Left lung (tissue), 10 donors: Measurements from ENCODE around the gene MYMK. TPM values are rescaled to one million over a fixed set of nuclear protein-coding genes. Genes with fewer than 3 reads are reported as not detected.

Source experiments
- ATAC-seq: fragments of 200-7000 bp; cut with Tn5 transposase; one replicate; pipeline ENCODE4 v1.9.1; 2020; ENCODE audit warnings: moderate library complexity
- DNase-seq, 4 donors: peaks; one replicate each; pipeline ENCODE4 v3.0.0-alpha.2; 2013 to 2020
- H3K27ac ChIP-seq, 2 donors: fragments of 200-600 bp; sonication (generic) in 1 of 2; one replicate each; pipeline versions ENCODE4 v1.5.0 to v1.8.0; 2020 to 2021
- H3K27me3 ChIP-seq, 2 donors: fragments of 200-600 bp; sonication (generic) in 1 of 2; one replicate each; pipeline versions ENCODE4 v1.5.0 to v1.8.0; 2020 to 2021
- H3K36me3 ChIP-seq, 2 donors: fragments of 200-600 bp; sonication (generic) in 1 of 2; one replicate each; pipeline versions ENCODE4 v1.5.0 to v1.8.0; 2020 to 2021
- H3K4me1 ChIP-seq, 2 donors: fragments of 200-600 bp; one replicate each; pipeline ENCODE4 v1.8.0; 2021
- H3K4me3 ChIP-seq, 2 donors: fragments of 200-600 bp; sonication (generic) in 1 of 2; one replicate each; pipeline versions ENCODE4 v1.5.0 to v1.8.0; 2020 to 2021; ENCODE audit warnings: mild to moderate bottlenecking in 1 of 2
- H3K9me3 ChIP-seq, 2 donors: fragments of 200-600 bp; sonication (generic) in 1 of 2; one replicate each; pipeline versions ENCODE4 v1.5.0 to v1.8.0; 2020 to 2021
- CTCF ChIP-seq, 2 donors: fragments of 200-600 bp; sonication (generic) in 1 of 2; IDR thresholded peaks; one replicate each; pipeline versions ENCODE4 v1.5.0 to v1.8.0; 2021; ENCODE audit warnings: antibody characterized with exemption in 2 of 2
- intact Hi-C, 2 donors: fragments of 100-400 bp; cut with DNase I; formaldehyde crosslinking; loops; one replicate each; pipeline versions ENCODE4 v1.11.2 to v1.14.2; 2022
- polyA plus RNA-seq, 6 donors: library from polyadenylated mRNA; unstranded; fragments of 120-200 nt; gene quantifications; one replicate each; pipeline ENCODE4 v1.2.1, GENCODE V29; 2013; ENCODE audit not compliant: insufficient read length in 6 of 6
- total RNA-seq, 2 donors: library from RNA; stranded (reverse); fragmentation: NEBNext Ultra II Directional; extraction: Animal tissue kit (Norgen Biotek cat#: 25700); gene quantifications; one replicate each; pipeline ENCODE4 v1.2.1, GENCODE V29; 2021
- donor health status: DM: no; HTN: yes; CAD: no.
- donor health status: DM: no; HTN: no; CAD: no.

The MYMK gene
- total and polyA plus RNA-seq, 8 donors: not detected

- H3K27me3 ChIP-seq: peaks cover 0 to 16% of the 10 kb centered on the region in 2 donors
- DNase-seq (peak in 1 of 4 donors; percentile 79), ATAC-seq (no peak)
- no peak overlapping the region for H3K4me3 ChIP-seq
- TF ChIP-seq CTCF (IDR thresholded peaks at IDR 0.05): no peak
- H3K9me3 ChIP-seq: no peaks in the 10 kb centered on the region
- peaks cover 0 to 51% of the 10 kb centered on the region in 2 donors for H3K36me3 ChIP-seq
- H3K27ac ChIP-seq: no peak overlapping the region
- intact Hi-C loops: no loop called here
- peaks cover 9 to 79% of the 10 kb centered on the region in 2 donors for H3K4me1 ChIP-seq
Measured at GRCh38 chr9:133474853-133475252, 49.9 kb downstream of the MYMK start.

- DNase-seq (no peak), ATAC-seq (no peak)
- no peak overlapping the region for H3K4me3 ChIP-seq
- H3K27me3 ChIP-seq: peaks cover 0 to 10% of the 10 kb centered on the region in 2 donors
- intact Hi-C loops: no loop called here
- H3K36me3 ChIP-seq: peaks cover 0 to 51% of the 10 kb centered on the region in 2 donors
- H3K27ac ChIP-seq: no peak overlapping the region
- peaks cover 9 to 72% of the 10 kb centered on the region in 2 donors for H3K4me1 ChIP-seq
- no peak for TF ChIP-seq CTCF (IDR thresholded peaks at IDR 0.05)
- no peaks in the 10 kb centered on the region for H3K9me3 ChIP-seq
Measured at GRCh38 chr9:133474215-133474614, 50.5 kb downstream of the MYMK start.

DNA sequence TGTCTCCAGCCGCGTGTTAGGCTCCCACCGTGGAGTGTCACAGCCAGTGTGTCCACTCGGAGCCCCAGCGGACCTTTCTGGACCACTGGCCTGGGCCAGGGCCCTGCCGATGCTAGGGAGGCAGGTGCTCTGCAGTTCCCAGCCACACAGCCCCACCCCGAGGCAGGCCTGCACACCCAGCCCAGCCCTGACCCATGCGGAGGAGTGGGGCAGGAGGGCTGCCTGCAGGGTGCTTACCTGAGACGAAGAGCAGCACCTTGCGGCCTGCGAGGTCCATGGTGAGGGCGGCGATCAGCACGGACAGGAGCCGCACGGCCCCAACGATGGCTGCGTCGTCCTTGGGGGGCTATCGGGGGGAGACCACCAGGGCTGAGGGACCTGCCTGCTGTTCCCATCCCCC is 51.0 kb downstream of the MYMK start:
- no peak for ATAC-seq
- TF ChIP-seq CTCF (IDR thresholded peaks at IDR 0.05): no peak
- peaks cover 8 to 68% of the 10 kb centered on the region in 2 donors for H3K4me1 ChIP-seq
- no peak overlapping the region for H3K4me3 ChIP-seq
- peak in 1 of 4 donors; percentile 66 for DNase-seq
- peaks cover 0 to 5% of the 10 kb centered on the region in 2 donors for H3K27me3 ChIP-seq
- H3K36me3 ChIP-seq: peaks cover 0 to 55% of the 10 kb centered on the region in 2 donors
- no peaks in the 10 kb centered on the region for H3K9me3 ChIP-seq
- intact Hi-C loops: no loop called here
- H3K27ac ChIP-seq: no peak overlapping the region

- no peak for TF ChIP-seq CTCF (IDR thresholded peaks at IDR 0.05)
- Histone ChIP-seq H3K27me3 (no peaks in the 10 kb centered on the region), H3K4me3 (no peak overlapping the region), H3K27ac (no peak overlapping the region), H3K4me1 (peaks cover 0 to 59% of the 10 kb centered on the region in 2 donors), H3K36me3 (peaks cover 0 to 61% of the 10 kb centered on the region in 2 donors), H3K9me3 (no peaks in the 10 kb centered on the region)
- intact Hi-C loops: no loop called here
- DNase-seq (peak in 1 of 4 donors; percentile 71), ATAC-seq (no peak)
Measured at GRCh38 chr9:133472753-133473378, 51.9 kb downstream of the MYMK start.

- DNase-seq (no peak), ATAC-seq (no peak)
- H3K4me1 ChIP-seq: peaks cover 0 to 53% of the 10 kb centered on the region in 2 donors
Measured at GRCh38 chr9:133472277-133472645, 52.5 kb downstream of the MYMK start.

More at GRCh38 chr9:133472277-133472645, 52.5 kb downstream of the MYMK start:
- peaks cover 0 to 61% of the 10 kb centered on the region in 2 donors for H3K36me3 ChIP-seq
- H3K4me3 ChIP-seq: no peak overlapping the region
- H3K9me3 ChIP-seq: no peaks in the 10 kb centered on the region
- no peaks in the 10 kb centered on the region for H3K27me3 ChIP-seq
- intact Hi-C loops: no loop called here
- no peak overlapping the region for H3K27ac ChIP-seq
- TF ChIP-seq CTCF (IDR thresholded peaks at IDR 0.05): no peak
